Spleen (tissue), 7 donors: ENCODE results near the gene TTLL5.

ENCODE experiments used
- POLR2A ChIP-seq, 3 donors: fragments of 450-650 bp; IDR thresholded peaks; one replicate each; pipeline ENCODE4 v1.5.1; 2017; ENCODE audit warnings: antibody characterized with exemption in 3 of 3, mild to moderate bottlenecking in 1 of 3
- TF ChIP-seq, protein P1 (sequence below), 11 experiments: fragments of 200-600 bp in 7 of 11; fragments of 450-650 bp in 4 of 11; sonication (generic) in 4 of 11; IDR thresholded peaks in 8 of 11; conservative IDR thresholded peaks in 3 of 11; 1 replicate in 7 of 11; 2 replicates in 4 of 11; pipeline versions ENCODE4 v1.4.0 to v1.8.0; 2016 to 2021; ENCODE audit warnings: antibody characterized with exemption in 11 of 11, inconsistent platforms in 4 of 11, mild to moderate bottlenecking in 1 of 11
- donor health status: DM: no; HTN: no; CAD: no; lungs with moderate emphysema.
- donor health status: DM: no; HTN: no; CAD: no.
- donor health status: DM: no; HTN: no; CAD: no.

DNA sequence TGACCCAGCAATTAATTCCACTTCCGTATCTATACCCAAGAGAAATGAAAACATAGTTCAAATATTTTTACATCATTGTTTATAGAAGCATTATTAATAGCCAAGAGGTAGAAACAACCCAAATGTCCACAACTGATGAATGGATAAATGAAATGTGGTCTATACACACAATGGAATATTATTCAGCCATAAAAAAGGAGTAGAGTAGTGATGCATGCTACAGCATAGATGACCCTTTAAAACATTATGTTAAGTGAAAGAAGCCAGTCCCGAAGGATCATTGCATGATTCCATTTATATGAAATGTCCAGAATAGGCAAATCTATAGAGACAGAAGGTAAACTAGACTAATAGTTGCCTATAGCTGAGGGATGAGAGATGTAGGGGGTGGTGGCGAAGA, 291.4 kb downstream of the TTLL5 start:
- TF ChIP-seq, protein P1, sequence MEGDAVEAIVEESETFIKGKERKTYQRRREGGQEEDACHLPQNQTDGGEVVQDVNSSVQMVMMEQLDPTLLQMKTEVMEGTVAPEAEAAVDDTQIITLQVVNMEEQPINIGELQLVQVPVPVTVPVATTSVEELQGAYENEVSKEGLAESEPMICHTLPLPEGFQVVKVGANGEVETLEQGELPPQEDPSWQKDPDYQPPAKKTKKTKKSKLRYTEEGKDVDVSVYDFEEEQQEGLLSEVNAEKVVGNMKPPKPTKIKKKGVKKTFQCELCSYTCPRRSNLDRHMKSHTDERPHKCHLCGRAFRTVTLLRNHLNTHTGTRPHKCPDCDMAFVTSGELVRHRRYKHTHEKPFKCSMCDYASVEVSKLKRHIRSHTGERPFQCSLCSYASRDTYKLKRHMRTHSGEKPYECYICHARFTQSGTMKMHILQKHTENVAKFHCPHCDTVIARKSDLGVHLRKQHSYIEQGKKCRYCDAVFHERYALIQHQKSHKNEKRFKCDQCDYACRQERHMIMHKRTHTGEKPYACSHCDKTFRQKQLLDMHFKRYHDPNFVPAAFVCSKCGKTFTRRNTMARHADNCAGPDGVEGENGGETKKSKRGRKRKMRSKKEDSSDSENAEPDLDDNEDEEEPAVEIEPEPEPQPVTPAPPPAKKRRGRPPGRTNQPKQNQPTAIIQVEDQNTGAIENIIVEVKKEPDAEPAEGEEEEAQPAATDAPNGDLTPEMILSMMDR (IDR thresholded peaks at IDR 0.05 in 8 of 11, conservative IDR thresholded peaks at IDR 0.05 in 3 of 11): no peak
- TF ChIP-seq POLR2A (IDR thresholded peaks at IDR 0.05): no peak
